ENCODE measurements around the gene CRYZ.
"Not testable (repeated sequence)": the region's sequence is repeated elsewhere in the genome, so short reads cannot be mapped to it uniquely, and the experiment has no call there.

DNA sequence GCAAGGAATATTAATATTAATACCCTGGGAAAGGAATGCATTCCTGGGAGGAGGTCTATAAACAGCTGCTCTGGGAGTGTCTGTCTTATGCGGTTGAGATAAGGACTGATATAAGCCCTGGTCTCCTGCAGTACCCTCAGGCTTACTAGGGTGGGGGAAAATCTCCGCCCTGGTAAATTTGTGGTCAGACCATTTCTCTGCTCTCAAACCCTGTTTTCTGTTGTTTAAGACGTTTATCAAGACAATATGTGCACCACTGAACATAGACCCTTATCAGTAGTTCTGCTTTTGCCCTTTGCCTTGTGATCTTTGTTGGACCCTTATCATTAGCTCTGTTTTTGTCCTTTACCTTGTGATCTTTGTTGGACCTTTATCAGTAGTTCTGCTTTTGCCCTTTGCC, 62.0 kb downstream of the CRYZ start:
- TF ChIP-seq, protein P1, sequence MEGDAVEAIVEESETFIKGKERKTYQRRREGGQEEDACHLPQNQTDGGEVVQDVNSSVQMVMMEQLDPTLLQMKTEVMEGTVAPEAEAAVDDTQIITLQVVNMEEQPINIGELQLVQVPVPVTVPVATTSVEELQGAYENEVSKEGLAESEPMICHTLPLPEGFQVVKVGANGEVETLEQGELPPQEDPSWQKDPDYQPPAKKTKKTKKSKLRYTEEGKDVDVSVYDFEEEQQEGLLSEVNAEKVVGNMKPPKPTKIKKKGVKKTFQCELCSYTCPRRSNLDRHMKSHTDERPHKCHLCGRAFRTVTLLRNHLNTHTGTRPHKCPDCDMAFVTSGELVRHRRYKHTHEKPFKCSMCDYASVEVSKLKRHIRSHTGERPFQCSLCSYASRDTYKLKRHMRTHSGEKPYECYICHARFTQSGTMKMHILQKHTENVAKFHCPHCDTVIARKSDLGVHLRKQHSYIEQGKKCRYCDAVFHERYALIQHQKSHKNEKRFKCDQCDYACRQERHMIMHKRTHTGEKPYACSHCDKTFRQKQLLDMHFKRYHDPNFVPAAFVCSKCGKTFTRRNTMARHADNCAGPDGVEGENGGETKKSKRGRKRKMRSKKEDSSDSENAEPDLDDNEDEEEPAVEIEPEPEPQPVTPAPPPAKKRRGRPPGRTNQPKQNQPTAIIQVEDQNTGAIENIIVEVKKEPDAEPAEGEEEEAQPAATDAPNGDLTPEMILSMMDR (IDR thresholded peaks at IDR 0.05; ENCODE audit: low read depth, low read length) = not testable (repeated sequence)
- TF ChIP-seq POLR2A (IDR thresholded peaks at IDR 0.05; ENCODE audit: extremely low read depth, insufficient read length) = not testable (repeated sequence)
- TF ChIP-seq, protein P2, sequence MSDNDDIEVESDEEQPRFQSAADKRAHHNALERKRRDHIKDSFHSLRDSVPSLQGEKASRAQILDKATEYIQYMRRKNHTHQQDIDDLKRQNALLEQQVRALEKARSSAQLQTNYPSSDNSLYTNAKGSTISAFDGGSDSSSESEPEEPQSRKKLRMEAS (IDR thresholded peaks at IDR 0.05; ENCODE audit: low read depth, low read length) = not testable (repeated sequence)
